DND-41 (cell line): ENCODE results near the gene PCTP.

Experiments used
- CTCF ChIP-seq: IDR thresholded peaks from 2 replicates; pipeline ENCODE4 v1.5.1; 2012; ENCODE audit warnings: borderline replicate concordance, low read length, moderate library complexity, mild to moderate bottlenecking; ENCODE audit not compliant: poor library complexity, severe bottlenecking; ENCODE audit errors: extremely low read depth
- EZH2 ChIP-seq: IDR thresholded peaks from 3 replicates; pipeline ENCODE4 v1.6.1; 2012; ENCODE audit warnings: borderline replicate concordance, low read depth, mild to moderate bottlenecking, moderate library complexity, low read length, inconsistent platforms; ENCODE audit not compliant: severe bottlenecking

GRCh38 chr17:55757659-55758058 is 6.8 kb downstream of the PCTP start:
- TF ChIP-seq CTCF = no peak
- no peak for TF ChIP-seq EZH2
